Measurements from ENCODE around the gene PEAR1.

PEAR1 gene

GRCh38 chr1:156901966-156902915 lies 8.7 kb downstream of the PEAR1 start:
- TF ChIP-seq USF1 (IDR thresholded peaks at IDR 0.05) (no peak), CREB1 (IDR thresholded peaks at IDR 0.05; ENCODE audit: low read depth) (no peak), NFIC (IDR thresholded peaks at IDR 0.05) (no peak), MAX (IDR thresholded peaks at IDR 0.05) (no peak), TAF1 (IDR thresholded peaks at IDR 0.05; ENCODE audit: low read depth) (no peak), RAD21 (IDR thresholded peaks at IDR 0.05; ENCODE audit: low read depth) (no peak), EP300 (IDR thresholded peaks at IDR 0.05; ENCODE audit: borderline replicate concordance) (no peak), FOXM1 (IDR thresholded peaks at IDR 0.05; ENCODE audit: borderline replicate concordance, low read depth) (no peak), ZBTB7A (IDR thresholded peaks at IDR 0.05; ENCODE audit: low read depth) (no peak), TEAD4 (IDR thresholded peaks at IDR 0.05) (no peak), REST (IDR thresholded peaks at IDR 0.05; ENCODE audit: low read depth) (no peak), EGR1 (IDR thresholded peaks at IDR 0.05) (no peak), YY1 (IDR thresholded peaks at IDR 0.05; ENCODE audit: low read depth) (no peak), CEBPB (IDR thresholded peaks at IDR 0.05) (no peak)

- no peak for TF ChIP-seq YY1 (IDR thresholded peaks at IDR 0.05; ENCODE audit: low read depth)
- no peak for TF ChIP-seq CREB1 (IDR thresholded peaks at IDR 0.05; ENCODE audit: low read depth)
- no peak for TF ChIP-seq ZBTB7A (IDR thresholded peaks at IDR 0.05; ENCODE audit: low read depth)
- TF ChIP-seq RAD21 (IDR thresholded peaks at IDR 0.05; ENCODE audit: low read depth): no peak
- TF ChIP-seq REST (IDR thresholded peaks at IDR 0.05; ENCODE audit: low read depth): no peak
- TF ChIP-seq USF1 (IDR thresholded peaks at IDR 0.05): no peak
- no peak for TF ChIP-seq NFIC (IDR thresholded peaks at IDR 0.05)
- no peak for TF ChIP-seq TEAD4 (IDR thresholded peaks at IDR 0.05)
- TF ChIP-seq MAX (IDR thresholded peaks at IDR 0.05): no peak
- no peak for TF ChIP-seq EP300 (IDR thresholded peaks at IDR 0.05; ENCODE audit: borderline replicate concordance)
- TF ChIP-seq TCF12 (IDR thresholded peaks at IDR 0.05; ENCODE audit: low read depth): no peak
- no peak for TF ChIP-seq TAF1 (IDR thresholded peaks at IDR 0.05; ENCODE audit: low read depth)
- no peak for TF ChIP-seq FOXM1 (IDR thresholded peaks at IDR 0.05; ENCODE audit: borderline replicate concordance, low read depth)
- no peak for TF ChIP-seq EGR1 (IDR thresholded peaks at IDR 0.05)
- no peak for TF ChIP-seq CEBPB (IDR thresholded peaks at IDR 0.05)
Observed at GRCh38 chr1:156903328-156904091, 10.0 kb downstream of the PEAR1 start.

- no peak for TF ChIP-seq USF1 (IDR thresholded peaks at IDR 0.05)
Observed at GRCh38 chr1:156904187-156904959, 10.9 kb downstream of the PEAR1 start.

GRCh38 chr1:156905176-156905575 lies 11.7 kb downstream of the PEAR1 start:
- TF ChIP-seq TCF12 (IDR thresholded peaks at IDR 0.05; ENCODE audit: low read depth) (no peak), USF1 (IDR thresholded peaks at IDR 0.05) (no peak), CEBPB (IDR thresholded peaks at IDR 0.05) (no peak), FOXM1 (IDR thresholded peaks at IDR 0.05; ENCODE audit: borderline replicate concordance, low read depth) (no peak), RAD21 (IDR thresholded peaks at IDR 0.05; ENCODE audit: low read depth) (no peak), EGR1 (IDR thresholded peaks at IDR 0.05) (no peak), YY1 (IDR thresholded peaks at IDR 0.05; ENCODE audit: low read depth) (no peak)
